ENCODE measurements around the gene SESTD1.

Gene SESTD1

DNA sequence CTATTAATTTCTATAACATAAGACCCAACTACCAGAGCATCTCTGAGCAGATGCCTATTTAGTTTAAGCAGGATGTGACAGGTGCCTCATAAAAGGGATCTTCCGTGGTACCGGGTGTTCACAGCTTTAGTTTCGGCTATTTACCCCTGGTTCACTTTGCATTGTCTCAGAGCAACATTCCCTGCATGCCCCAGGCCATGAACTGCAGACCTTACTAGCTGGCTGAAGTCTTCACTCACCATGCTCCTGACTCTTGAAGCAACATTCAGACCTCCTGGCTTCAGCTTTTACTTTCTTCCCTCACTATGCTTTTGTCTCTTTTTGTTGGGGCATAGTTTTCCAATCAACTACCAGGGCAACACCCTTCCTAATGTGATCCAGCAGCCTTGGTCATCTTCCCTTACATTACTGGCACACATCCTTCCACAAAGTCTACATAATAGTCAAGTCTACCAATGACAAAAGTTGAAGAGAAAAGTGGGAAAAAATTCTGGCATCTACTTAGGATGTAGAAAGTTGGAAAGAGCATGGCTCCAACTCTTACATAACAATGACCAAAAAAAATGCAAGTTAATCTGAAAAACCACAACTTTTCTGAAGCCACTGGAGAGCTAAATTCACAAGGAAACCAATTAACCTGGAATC is 99.2 kb downstream of the SESTD1 start:
- no peak for DNase-seq
- in situ Hi-C loops (cut with HindIII; ENCODE audit: low pct_ligation_motif_present, low pct_unique_long_range_greater_than_20kb, low sequenced_read_pairs) = no loop called here

DNA sequence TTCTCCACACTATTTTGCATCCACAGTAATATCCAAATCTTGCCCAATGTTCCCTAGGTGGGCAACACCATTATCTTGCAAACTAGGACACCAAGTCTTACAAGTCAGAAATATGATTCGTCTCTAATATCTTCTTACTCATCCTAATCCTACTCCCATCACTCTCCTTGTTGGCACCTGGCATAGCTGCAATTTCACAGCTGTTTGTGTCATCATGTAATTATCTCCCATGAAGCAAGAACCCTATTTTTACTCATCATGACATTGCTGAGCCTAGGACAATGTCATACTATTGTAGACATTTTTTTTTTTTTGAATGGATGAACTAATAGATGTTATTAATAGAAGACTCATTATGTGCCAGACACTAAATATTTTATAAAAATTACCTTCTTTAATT is 123.4 kb downstream of the SESTD1 start:
- no peak for DNase-seq
- in situ Hi-C loops (cut with HindIII; ENCODE audit: low pct_ligation_motif_present, low pct_unique_long_range_greater_than_20kb, low sequenced_read_pairs) = no loop called here

DNA sequence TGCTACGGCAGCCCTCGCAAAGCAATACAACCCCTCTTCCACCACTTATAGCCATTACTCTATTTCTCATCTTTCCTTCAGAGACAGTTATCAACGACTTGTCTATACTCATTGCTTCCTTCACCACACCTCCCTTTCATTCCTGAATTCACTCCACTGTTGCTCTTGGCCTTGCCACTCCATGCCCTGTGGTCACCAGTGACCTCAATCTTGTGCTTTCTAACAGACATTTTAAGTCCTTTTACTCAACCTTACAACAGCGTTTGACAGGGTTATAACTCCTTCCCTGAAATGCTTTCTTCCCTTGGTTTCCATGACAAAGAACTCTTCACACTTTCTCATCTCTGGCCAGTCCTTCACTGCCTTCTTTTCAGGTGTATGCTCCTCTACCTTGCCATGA is 124.1 kb downstream of the SESTD1 start:
- in situ Hi-C loops (cut with HindIII; ENCODE audit: low pct_ligation_motif_present, low pct_unique_long_range_greater_than_20kb, low sequenced_read_pairs) = no loop called here
- DNase-seq = no peak

DNA sequence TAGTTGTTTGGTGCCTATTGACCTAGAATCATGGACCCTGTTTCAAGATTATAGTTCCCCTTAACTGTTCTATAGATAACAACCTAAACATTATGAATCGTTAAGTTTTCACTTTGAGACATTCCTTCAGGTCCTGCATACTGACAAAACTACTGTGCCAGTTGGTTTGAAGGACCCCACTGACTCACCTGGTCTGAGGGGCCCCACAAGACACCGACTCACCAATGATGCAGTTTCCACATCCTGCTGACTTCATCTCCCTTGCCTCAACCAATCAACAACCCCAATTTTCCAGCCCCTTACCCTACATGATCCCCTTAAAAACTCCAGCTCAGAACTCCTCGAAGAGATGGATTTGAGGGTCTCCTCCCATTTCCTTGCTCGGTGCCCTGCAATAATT is 125.1 kb downstream of the SESTD1 start:
- in situ Hi-C loops (cut with HindIII; ENCODE audit: low pct_ligation_motif_present, low pct_unique_long_range_greater_than_20kb, low sequenced_read_pairs) = no loop called here
- no peak for DNase-seq

DNA sequence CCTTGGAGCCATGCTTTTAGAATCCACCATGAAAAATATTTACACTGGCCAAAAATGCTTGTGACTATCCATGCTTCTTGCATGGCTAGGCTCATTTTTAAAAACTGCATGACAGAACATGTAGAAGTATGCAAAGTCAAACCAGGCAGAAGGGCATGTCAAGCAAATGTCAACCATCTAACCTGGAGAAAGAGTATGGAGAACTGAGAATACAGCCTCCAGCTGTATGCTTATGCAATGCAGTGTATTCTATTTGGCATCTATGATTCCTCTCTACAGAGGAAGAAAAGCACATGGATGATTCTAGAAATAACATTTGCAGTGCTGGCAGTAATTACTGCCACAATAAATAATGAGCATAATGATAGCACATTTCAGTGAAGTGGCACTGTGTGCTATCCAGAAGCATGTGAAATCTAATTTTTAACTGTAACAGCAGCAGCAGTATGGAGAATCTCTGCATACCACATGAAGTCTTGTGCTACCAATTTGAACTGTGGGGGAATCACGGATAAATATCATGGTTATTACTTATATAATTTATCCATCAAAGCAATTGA is 127.4 kb downstream of the SESTD1 start:
- DNase-seq = no peak
- in situ Hi-C loops (cut with HindIII; ENCODE audit: low pct_ligation_motif_present, low pct_unique_long_range_greater_than_20kb, low sequenced_read_pairs) = no loop called here

DNA sequence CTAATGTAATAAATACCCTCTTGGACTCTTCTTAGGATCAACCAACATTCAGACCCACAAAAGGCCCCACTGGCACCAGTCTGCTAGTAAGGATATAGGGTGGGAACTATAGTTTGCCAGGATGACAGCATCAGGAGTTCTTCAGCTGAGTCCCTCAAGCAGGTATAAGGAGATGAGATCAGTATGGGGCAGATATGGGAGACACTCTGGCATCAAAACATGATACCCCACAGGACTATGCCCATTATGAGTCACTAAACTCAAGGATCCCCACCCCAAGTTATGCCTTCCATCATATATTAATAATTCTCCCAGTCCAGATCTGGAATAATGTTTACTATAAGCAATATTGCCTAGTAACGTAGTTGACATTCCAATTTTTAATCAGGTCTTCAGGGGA is 131.6 kb downstream of the SESTD1 start:
- no peak for DNase-seq
- in situ Hi-C loops (cut with HindIII; ENCODE audit: low pct_ligation_motif_present, low pct_unique_long_range_greater_than_20kb, low sequenced_read_pairs) = no loop called here

DNA sequence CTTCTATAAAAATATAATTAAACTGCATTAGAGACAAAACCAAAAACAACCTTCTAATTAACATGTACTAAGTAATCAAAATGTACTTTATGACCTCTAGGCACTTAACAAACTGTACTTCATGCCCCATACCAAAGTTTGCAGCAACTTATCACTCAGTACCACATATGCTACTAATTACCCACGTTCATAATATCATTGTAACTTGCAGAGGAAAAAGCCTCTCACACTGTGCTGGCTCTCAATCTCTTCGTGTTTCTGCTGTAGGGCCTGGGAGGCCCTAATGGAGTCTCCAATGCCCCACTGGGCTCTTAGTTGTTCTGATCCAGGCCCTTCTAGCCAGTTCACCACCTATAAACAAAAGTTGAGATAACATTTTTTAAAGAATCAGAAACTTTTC is 132.6 kb downstream of the SESTD1 start:
- no peak for DNase-seq
- in situ Hi-C loops (cut with HindIII; ENCODE audit: low pct_ligation_motif_present, low pct_unique_long_range_greater_than_20kb, low sequenced_read_pairs) = no loop called here

DNA sequence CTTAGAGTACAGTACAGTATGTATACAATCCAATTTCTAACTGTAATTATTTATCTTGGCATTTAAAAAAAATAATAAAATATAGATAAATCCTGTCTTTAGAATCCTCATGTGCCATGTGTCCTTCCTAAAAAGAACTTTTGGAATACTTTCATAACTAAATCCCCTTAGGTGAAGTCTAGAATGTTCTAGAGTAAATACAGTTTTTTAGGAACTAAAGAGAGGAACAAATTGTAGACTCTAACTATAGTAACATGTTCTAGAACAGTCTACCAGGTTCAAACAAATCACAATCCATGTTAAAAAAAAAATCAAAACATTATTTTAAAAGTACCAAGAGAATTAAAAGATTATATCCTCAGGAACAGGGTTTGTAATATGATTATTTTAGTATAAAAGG is 134.1 kb downstream of the SESTD1 start:
- DNase-seq = no peak
- in situ Hi-C loops (cut with HindIII; ENCODE audit: low pct_ligation_motif_present, low pct_unique_long_range_greater_than_20kb, low sequenced_read_pairs) = no loop called here

DNA sequence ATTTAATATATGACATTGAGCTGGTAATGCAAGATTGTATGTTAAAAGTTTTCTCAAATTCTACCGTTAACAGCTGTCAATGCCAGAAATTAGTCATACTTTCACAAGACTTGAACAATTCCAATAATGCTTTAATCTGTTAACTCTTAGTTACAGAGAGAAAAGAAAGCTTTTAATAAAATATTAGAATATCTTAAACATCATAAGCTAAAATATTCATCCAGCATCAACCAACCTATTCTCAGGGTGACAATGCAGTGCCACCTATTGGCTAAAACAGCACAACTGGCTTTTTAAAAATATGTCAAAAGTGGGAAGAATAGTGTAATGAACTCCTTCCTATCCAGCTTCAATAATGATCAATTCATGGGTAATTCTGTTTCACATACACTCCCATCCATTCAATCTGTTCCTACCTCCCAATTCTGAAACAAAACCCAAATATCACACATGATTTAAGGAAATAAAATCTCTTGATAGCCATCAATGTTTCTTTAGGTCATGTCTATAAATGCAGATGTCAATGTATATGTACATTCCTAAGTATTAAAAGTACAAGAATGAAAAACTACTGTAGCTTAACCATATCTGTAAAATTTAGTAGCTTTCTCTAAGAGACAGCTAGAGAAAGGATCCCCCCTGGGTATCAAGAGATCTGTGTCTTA is 134.9 kb downstream of the SESTD1 start:
- in situ Hi-C loops (cut with HindIII; ENCODE audit: low pct_ligation_motif_present, low pct_unique_long_range_greater_than_20kb, low sequenced_read_pairs) = no loop called here
- peak; percentile 16 for DNase-seq

DNA sequence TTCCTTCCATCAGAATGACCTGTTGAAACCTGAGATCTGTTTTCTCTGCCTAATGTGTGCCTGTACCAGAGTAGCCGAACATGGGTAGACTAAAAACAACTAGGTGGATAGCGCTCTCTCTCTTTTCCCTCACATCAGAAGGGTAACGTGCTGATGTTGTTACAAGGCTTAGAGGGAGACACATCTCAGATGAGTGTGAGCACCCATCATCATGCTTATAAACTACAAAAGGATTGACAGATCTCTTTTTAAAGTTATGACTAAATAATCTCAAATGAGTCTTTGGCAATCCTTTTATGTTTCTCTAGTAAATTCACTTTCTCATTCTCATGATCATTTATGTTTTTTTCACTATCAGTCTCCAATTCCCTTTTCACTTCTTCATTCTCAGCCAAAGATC is 139.2 kb downstream of the SESTD1 start:
- in situ Hi-C loops (cut with HindIII; ENCODE audit: low pct_ligation_motif_present, low pct_unique_long_range_greater_than_20kb, low sequenced_read_pairs) = no loop called here
- no peak for DNase-seq

DNA sequence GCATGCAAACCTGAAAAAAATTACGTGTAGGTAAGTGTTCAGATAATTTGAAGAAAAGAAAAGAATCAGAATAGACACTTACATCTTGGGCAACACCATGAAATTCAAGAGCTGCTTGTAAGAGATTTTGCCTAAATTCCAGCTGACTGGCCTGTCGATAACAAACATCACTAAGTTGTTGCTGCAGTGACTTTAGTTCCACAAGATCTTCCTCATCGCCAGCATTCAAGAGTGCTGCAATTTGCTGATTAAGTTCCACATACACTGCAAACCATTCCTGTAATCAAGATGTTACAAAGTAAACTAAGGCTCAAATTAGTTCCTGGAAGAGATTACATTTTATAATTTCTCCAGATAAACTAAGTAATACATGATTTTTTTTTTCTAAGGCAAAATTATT is 140.3 kb downstream of the SESTD1 start:
- DNase-seq = no peak
- in situ Hi-C loops (cut with HindIII; ENCODE audit: low pct_ligation_motif_present, low pct_unique_long_range_greater_than_20kb, low sequenced_read_pairs) = no loop called here

DNA sequence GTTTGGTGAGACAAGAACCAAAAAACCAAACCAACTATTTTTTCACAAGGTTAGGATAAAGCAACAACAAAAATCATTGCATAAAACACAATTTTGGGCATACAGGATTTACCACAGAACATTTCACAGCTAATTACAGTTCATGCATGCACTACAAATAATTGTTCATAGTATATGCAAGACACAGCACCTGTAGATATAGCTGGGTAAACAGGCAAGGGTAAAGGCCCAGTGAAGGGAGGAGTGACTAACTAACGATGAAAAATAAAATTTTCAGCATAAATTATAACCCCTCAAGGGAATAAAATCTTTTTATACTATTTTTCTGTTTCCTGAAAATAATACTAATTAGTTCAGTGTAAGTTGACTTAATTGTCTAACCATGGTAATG is 141.4 kb downstream of the SESTD1 start:
- in situ Hi-C loops (cut with HindIII; ENCODE audit: low pct_ligation_motif_present, low pct_unique_long_range_greater_than_20kb, low sequenced_read_pairs) = no loop called here
- no peak for DNase-seq

DNA sequence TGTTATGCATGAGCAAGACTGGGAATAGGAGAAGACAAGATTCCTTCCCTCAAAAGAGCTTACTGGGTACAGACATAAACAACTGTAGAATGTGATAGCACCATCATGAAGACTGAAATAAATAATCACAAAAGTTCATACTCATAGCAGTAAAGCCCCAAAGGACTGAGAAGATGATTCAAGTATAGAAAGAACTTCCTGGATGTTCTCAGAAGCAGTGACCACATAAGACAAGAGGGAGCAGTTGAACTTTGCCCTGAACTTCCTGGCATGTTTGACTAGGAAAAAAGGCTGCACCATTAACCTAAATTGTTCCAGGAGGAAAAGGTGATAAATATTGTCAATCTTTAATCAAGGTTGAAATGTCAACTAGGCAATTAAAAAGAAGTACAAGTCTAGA is 156.9 kb downstream of the SESTD1 start:
- in situ Hi-C loops (cut with HindIII; ENCODE audit: low pct_ligation_motif_present, low pct_unique_long_range_greater_than_20kb, low sequenced_read_pairs) = no loop called here
- peak; percentile 14 for DNase-seq

DNA sequence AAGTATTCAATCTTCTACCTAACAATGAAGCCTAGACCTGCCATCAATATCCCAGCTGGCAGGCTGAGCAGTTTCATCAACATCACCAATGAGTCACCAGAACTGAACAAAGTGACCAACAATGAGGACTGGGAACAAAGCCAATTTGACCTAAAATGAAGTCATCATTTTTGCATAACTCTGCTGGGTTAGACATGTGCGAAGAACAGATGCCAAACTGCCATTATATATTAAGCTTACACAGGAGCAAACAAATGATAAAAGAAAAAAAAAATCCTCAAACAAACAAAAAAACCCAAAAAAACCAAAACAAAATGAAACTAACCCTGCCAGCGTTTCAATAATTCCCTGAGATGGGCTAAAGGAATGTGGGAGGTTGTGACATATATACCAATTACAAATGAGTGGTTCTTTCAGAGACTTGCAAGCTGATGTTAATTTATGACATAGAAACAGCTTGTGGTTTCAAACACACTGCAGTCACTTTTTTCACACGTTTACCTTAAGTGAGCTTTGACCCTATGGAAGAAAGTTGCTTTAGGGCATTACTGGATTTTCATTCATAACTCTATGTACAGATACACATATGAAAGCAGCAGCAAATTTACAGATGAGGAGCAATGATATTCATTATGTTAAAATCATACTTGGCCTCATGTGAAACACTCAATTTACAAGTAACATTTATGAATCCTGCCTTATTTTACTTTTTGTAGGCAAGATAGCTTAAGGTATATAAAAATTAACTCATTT is 157.8 kb downstream of the SESTD1 start:
- in situ Hi-C loops (cut with HindIII; ENCODE audit: low pct_ligation_motif_present, low pct_unique_long_range_greater_than_20kb, low sequenced_read_pairs) = no loop called here

DNA sequence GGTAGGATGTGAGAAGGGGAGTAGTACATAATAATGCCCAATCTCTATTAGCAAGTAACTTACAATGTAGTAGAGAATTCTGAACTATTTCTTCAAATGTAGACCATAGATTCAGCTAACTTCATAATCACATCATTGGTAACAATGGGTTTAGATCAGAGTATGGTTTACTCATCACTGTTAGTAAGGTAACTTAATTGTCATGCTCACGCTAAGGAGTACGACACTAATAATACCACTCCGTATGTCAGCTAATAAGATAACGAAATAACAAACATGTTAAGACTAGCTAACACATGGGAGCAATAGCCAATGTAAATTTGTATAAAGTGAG is 158.3 kb downstream of the SESTD1 start:
- DNase-seq = no peak
- in situ Hi-C loops (cut with HindIII; ENCODE audit: low pct_ligation_motif_present, low pct_unique_long_range_greater_than_20kb, low sequenced_read_pairs) = no loop called here

More for the DNA sequence above, 157.8 kb downstream of the SESTD1 start:
- DNase-seq = peak; percentile 92

DNA sequence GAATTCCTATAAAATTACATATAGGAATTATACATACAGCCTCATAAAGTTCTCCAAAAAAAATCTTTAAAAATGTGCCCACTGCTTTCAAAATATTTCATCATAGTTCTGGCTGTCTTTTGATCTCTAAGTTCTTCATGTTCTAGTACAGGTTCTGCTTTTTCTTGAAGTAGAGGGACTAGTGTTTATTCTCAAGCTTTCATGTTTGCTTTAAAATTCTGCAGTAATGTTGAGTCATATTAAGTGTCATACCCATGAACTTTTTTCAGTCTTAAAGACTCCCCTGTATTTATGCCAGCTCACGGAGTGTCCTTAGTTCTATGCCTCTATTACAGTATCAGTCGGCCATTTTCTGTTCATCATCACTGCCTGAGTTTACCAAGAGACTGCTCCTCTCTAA is 159.9 kb downstream of the SESTD1 start:
- in situ Hi-C loops (cut with HindIII; ENCODE audit: low pct_ligation_motif_present, low pct_unique_long_range_greater_than_20kb, low sequenced_read_pairs) = no loop called here
- DNase-seq = no peak

DNA sequence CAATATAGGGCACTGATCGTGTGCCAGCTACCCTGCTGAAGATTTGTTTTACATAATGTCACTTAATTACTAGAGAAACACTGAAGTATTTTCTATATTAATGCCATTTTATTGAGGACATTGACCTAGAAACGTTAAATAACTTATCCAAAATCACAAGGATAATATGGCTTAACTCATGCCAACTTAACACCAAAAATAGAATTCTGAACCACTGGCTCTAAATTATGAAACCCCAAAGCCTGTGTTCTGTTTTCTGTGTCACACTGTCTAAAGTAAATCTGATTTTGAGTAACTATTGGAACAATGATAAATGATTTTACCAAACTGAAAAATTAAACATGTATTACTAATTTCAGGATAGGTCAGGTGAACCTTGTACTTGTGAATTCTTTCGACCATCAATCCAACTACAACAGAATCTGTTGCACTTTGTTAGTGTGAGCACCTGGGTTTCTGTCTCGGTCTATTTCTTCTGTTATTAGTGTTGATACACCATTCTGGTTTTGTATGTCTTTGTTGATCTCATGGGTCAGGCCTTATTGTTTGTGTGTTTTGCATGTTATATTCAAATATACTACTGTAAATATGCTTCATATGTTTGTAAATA is 166.4 kb downstream of the SESTD1 start:
- DNase-seq = no peak
- in situ Hi-C loops (cut with HindIII; ENCODE audit: low pct_ligation_motif_present, low pct_unique_long_range_greater_than_20kb, low sequenced_read_pairs) = no loop called here

DNA sequence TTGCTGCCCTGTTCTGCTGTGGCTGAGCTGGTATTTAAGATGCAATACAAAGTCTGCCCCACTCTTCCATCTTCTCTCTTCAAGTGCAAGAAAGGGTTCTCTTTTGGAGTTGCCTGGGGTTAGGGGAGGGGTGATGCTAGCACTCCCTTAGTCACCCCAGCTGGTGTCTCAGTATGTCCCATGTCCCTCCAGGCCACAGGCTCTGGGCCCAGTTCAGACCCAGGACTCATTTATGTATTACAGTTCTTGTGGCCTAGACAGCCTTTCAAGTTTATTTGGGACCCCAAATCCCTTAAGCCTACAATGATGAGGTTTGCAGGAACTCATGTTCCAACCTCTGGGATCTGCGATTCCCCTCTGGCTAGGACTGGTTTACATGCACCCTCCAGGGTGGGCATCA is 167.5 kb downstream of the SESTD1 start:
- in situ Hi-C loops (cut with HindIII; ENCODE audit: low pct_ligation_motif_present, low pct_unique_long_range_greater_than_20kb, low sequenced_read_pairs) = no loop called here
- DNase-seq = no peak

DNA sequence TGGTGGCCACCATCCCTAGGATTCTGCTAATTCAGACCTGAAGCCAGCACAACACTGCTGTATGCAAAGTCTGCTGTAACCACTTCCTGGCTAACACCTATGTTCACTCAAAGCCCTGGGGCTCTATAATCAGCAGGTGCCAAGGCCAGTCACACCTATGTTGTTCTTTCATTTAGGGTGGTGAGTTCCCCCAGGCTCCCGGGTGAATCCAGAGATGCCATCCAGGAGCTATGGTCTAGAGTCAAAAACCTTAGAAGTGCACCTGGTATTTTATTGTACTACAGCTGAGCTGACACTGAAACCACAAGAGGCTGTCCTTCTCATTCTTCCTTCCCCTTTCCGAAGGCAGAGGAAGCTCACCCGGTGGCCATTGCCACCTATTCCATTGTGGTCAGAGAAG is 168.5 kb downstream of the SESTD1 start:
- in situ Hi-C loops (cut with HindIII; ENCODE audit: low pct_ligation_motif_present, low pct_unique_long_range_greater_than_20kb, low sequenced_read_pairs) = no loop called here
- no peak for DNase-seq
